Prostate gland (tissue), 2 donors: ENCODE results near the gene DAGLA. TPM values are rescaled to one million over a fixed set of nuclear protein-coding genes. Genes with fewer than 3 reads are reported as not detected.

Experiments
- DNase-seq: peaks from one replicate; pipeline ENCODE4 v3.0.0-alpha.2; 2019; ENCODE audit warnings: low spot score
- H3K27ac ChIP-seq, 2 donors: fragments of 200-600 bp; sonication (generic); 2 replicates each; pipeline ENCODE4 v1.5.1; 2017 to 2019
- H3K27me3 ChIP-seq: fragments of 200-600 bp; sonication (generic); replicated peaks from 2 replicates; pipeline ENCODE4 v1.5.1; 2019; ENCODE audit not compliant: insufficient read depth
- H3K36me3 ChIP-seq, 2 donors: fragments of 200-600 bp; sonication (generic); 1 replicate in 1 of 2; 2 replicates in 1 of 2; pipeline versions ENCODE4 v1.5.1 to v1.8.1; 2017 to 2019
- H3K4me1 ChIP-seq: fragments of 200-600 bp; sonication (generic); replicated peaks from 2 replicates; pipeline ENCODE4 v1.5.1; 2019
- H3K4me3 ChIP-seq, 2 donors: fragments of 200-600 bp; sonication (generic); 2 replicates each; pipeline ENCODE4 v1.5.1; 2017 to 2019
- H3K9me3 ChIP-seq: fragments of 200-600 bp; sonication (generic); 2 replicates; pipeline ENCODE4 v1.5.1; 2017
- POLR2A ChIP-seq: fragments of 450-650 bp; IDR thresholded peaks from one replicate; pipeline ENCODE4 v1.6.1; 2016; ENCODE audit warnings: antibody characterized with exemption, mild to moderate bottlenecking
- POLR2AphosphoS5 ChIP-seq: sonication (generic); formaldehyde crosslinking; IDR thresholded peaks from one replicate; pipeline ENCODE4 v1.6.1; 2017; ENCODE audit warnings: antibody characterized with exemption
- whole genome bisulfite sequencing: methylation state at CpG from one replicate; pipeline ENCODE4 v1.1.5; 2018; 5-methylcytosine and 5-hydroxymethylcytosine counted together
- intact Hi-C: fragments of 100-400 bp; cut with DNase I; formaldehyde crosslinking; loops from one replicate; pipeline ENCODE4 v1.14.2; 2022
- total RNA-seq, 2 donors: library from RNA; depleted of rRNA; stranded (reverse); fragments of >200 nt; gene quantifications; one replicate each; pipeline ENCODE4 v1.1.0, GENCODE V29; 2016
- TF ChIP-seq, protein P1 (sequence below), 4 experiments: fragments of 200-600 bp in 2 of 4; fragments of 450-650 bp in 2 of 4; sonication (generic) in 2 of 4; IDR thresholded peaks; 1 replicate in 3 of 4; 2 replicates in 1 of 4; pipeline ENCODE4 v1.5.1; 2016 to 2019; ENCODE audit warnings: antibody characterized with exemption in 4 of 4, mild to moderate bottlenecking in 2 of 4, moderate library complexity in 2 of 4

Gene DAGLA
- total RNA-seq, 2 donors from 2014 or later: 10.8 to 12.2 TPM

DNA sequence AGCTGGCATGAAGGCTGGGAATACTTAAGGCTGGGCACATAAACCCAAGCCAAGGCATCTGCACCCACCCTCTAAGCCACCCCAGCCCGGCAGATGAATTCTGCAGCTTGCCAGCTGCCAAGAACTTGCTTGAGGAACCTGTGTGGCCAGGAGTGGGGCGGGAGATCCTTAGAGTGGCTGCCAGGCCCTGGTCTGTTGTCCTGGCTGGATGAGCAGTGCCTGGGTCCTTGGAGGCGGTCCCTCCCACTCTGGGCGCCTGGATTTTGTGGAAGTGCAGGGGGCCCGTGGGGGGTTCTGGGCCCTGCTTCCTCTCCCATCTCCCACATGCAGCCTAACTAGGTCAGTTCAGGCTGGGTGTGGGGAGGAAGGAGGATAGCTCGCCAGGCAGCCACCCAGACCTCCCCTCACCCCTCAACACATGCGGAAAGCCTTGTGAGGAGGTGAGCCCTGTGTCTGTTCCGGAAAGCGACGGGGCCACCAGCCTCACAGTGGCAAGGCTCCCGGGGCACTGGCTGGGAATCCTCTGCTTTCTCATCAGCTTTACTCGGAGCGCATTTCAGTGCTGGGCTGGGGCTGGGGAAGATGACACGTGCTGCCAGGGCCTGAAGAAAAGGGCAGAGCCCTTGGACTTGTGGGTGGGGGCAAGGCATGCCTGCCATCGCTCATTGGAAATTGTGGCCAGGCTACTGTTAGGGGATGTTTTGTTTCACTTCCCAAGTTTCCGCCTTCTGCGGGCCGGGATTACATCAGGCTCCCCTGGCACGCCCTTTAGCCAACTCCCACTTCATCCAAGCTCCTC is 8.4 kb downstream of the DAGLA start:
- WGBS: 29% methylated on average over 18 of the region's 19 CpGs
- H3K27ac ChIP-seq: peak overlapping the region; percentile 91 to 93
- intact Hi-C loops: no loop called here

DNA sequence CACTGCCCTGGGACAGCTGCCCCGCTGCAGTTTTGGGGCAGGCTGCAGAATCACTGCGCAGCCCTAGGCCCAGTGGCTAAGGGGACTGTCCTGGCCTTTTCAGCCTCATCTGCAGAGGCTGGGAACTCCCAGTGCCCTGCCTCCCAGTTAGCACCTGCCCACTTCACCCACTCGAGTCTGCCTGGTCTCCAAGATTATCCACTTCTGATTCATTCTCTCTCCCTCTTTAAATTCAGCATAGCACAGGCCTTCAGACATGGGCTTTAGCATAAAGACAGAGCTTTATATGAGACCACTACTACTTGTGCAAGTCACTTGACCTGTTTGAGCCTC is 8.9 kb downstream of the DAGLA start:
- TF ChIP-seq POLR2AphosphoS5: no peak
- peak overlapping the region; percentile 91 to 93 for H3K27ac ChIP-seq

More for the DNA sequence above, 8.4 kb downstream of the DAGLA start:
- peaks cover 23% of the 10 kb centered on the region for H3K4me1 ChIP-seq
- DNase-seq: peak; percentile 95
- no peak overlapping the region for H3K4me3 ChIP-seq
- H3K9me3 ChIP-seq: no peaks in the 10 kb centered on the region
- TF ChIP-seq POLR2A: no peak
- TF ChIP-seq, protein P1, sequence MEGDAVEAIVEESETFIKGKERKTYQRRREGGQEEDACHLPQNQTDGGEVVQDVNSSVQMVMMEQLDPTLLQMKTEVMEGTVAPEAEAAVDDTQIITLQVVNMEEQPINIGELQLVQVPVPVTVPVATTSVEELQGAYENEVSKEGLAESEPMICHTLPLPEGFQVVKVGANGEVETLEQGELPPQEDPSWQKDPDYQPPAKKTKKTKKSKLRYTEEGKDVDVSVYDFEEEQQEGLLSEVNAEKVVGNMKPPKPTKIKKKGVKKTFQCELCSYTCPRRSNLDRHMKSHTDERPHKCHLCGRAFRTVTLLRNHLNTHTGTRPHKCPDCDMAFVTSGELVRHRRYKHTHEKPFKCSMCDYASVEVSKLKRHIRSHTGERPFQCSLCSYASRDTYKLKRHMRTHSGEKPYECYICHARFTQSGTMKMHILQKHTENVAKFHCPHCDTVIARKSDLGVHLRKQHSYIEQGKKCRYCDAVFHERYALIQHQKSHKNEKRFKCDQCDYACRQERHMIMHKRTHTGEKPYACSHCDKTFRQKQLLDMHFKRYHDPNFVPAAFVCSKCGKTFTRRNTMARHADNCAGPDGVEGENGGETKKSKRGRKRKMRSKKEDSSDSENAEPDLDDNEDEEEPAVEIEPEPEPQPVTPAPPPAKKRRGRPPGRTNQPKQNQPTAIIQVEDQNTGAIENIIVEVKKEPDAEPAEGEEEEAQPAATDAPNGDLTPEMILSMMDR (IDR thresholded peaks at IDR 0.05): no peak
- TF ChIP-seq POLR2AphosphoS5: peak; percentile 92
- H3K36me3 ChIP-seq: no peaks in the 10 kb centered on the region
- H3K27me3 ChIP-seq: no peaks in the 10 kb centered on the region

DNA sequence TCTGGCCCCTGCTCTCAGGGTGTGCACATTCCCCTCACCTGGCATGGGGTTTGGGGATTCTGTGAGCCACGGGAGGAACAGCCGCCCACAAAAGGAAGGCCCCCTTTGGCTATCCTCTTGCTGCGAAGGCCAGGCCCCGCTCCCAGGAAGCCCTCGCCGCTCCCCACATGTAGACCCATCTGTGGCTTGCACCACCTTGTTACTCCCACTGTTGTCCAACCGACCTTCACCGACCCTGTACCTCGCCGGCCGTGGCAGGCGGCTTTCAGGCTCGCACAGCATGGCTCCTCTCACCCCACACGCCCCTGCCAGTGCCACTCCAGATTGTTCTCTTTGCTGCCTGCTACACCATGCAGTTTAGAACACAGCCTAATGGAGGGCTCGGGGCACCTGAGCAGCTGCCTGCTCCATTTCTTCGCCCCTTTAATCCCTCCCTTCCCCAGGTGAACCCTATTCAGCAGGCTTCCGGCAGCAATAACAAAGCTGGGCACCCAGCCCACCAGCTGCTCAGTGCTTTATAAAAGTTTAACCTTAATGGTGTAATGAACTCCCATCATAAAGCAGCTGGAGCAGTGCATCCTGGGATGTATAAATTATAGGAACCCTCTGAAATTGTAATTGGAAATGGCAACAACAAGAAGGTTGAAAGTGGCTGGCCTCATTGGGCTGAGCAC is 10.7 kb downstream of the DAGLA start:
- Histone ChIP-seq H3K9me3 (no peaks in the 10 kb centered on the region), H3K4me3 (no peak overlapping the region), H3K27ac (peak overlapping the region; percentile 4 to 93), H3K27me3 (no peaks in the 10 kb centered on the region), H3K36me3 (no peaks in the 10 kb centered on the region), H3K4me1 (peaks cover 45% of the 10 kb centered on the region)
- TF ChIP-seq, protein P1 (IDR thresholded peaks at IDR 0.05): no peak
- no peak for TF ChIP-seq POLR2AphosphoS5
- TF ChIP-seq POLR2A: no peak
- no peak for DNase-seq
- 77% methylated on average over 17 of the region's 17 CpGs for WGBS
- intact Hi-C loops: no loop called here

More for the DNA sequence above, 8.9 kb downstream of the DAGLA start:
- no peak for DNase-seq
- intact Hi-C loops: no loop called here
- no peaks in the 10 kb centered on the region for H3K27me3 ChIP-seq
- no peaks in the 10 kb centered on the region for H3K9me3 ChIP-seq
- H3K36me3 ChIP-seq: no peaks in the 10 kb centered on the region
- H3K4me1 ChIP-seq: peaks cover 29% of the 10 kb centered on the region
- WGBS: 67% methylated on average over 3 of the region's 3 CpGs
- no peak overlapping the region for H3K4me3 ChIP-seq

DNA sequence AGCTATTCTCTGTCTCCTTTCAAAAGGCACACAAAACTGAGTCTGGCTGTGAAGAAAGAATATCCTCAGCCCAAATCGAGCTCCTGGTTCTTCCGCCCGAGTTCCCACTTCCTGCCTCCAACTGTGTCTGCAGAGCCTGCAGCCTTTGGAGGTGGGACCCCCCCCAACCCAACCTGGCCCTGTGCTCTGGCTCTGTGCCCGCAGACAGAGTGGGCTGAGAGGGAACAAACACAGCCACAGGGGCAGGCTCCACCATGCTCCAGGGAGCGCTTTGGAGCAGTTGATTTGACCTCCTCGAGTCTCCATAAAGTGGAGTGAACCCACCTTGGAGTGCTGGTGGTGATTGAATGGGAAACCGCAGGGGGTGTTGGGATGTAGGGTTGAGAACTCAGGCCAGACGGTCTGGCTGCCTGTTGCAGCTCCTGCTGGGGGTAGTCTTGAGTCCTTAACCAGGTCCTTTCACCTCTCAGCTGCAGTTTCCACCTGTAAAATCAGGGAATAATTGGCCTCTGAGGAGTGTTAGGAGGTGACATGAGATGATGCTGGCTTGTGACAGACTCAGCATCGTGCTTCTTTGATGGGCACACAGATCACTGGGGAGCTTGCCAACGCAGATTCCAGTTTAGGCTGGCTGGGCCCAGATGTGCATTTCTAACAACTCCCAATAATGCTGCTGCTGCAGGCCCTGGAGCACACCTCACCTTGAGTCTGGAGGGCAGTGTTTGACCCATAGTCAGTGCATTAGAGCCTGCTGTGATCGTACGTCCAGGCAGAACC is 11.4 kb downstream of the DAGLA start:
- peaks cover 52% of the 10 kb centered on the region for H3K4me1 ChIP-seq
- intact Hi-C loops: no loop called here
- TF ChIP-seq POLR2AphosphoS5 (no peak), POLR2A (no peak)
- TF ChIP-seq, protein P1 (IDR thresholded peaks at IDR 0.05): no peak
- WGBS: 50% methylated on average over 12 of the region's 12 CpGs
- no peaks in the 10 kb centered on the region for H3K27me3 ChIP-seq
- no peak for DNase-seq
- H3K9me3 ChIP-seq: no peaks in the 10 kb centered on the region
- peak overlapping the region in 1 of 2 donors; percentile 93 for H3K27ac ChIP-seq
- H3K36me3 ChIP-seq: no peaks in the 10 kb centered on the region
- no peak overlapping the region for H3K4me3 ChIP-seq

DNA sequence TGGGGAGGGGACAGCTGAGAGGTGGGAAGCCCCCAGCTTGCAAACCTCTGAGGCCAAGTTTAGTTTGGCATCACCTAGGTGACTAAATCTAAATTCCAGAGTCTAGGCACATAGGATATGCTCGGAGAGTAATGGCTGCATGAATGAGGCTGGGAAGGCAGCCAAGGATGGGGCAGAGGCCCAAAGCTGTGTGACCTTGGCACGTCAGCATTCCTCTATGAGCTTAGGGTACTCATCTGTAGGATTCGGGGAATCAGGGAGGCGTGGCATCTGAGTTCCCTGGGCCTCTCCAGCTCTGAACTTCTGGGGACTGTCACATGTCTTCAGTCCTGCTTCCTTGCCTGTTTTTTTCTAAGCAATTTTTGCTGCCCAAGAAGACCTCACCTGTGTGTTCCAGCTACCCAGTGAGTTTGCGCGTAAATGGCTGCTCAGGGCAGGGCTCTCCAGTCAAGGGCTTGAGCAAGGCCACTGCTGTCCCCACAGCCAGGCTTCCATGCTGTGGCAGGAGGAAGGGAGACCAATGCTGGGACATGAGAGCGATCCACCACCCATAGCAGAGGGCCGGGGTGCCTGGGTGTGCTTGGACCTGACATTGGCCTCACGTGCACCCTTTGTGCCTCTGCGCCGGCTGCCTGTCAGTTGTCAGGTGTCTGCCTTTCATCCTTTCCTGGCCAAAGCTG is 13.9 kb downstream of the DAGLA start:
- no peak for DNase-seq
- WGBS: 86% methylated on average over 11 of the region's 11 CpGs
- H3K4me1 ChIP-seq: peaks cover 64% of the 10 kb centered on the region

More for the DNA sequence above, 13.9 kb downstream of the DAGLA start:
- Histone ChIP-seq H3K27ac (peak overlapping the region; percentile 98), H3K36me3 (no peaks in the 10 kb centered on the region), H3K4me3 (no peak overlapping the region), H3K27me3 (no peaks in the 10 kb centered on the region), H3K9me3 (no peaks in the 10 kb centered on the region)
- TF ChIP-seq POLR2A: no peak
- no peak for TF ChIP-seq POLR2AphosphoS5
- intact Hi-C loops: no loop called here
